Liver (tissue), 9 donors: Measurements from ENCODE around the gene PIP5KL1. TPM values are rescaled to one million over a fixed set of nuclear protein-coding genes. Genes with fewer than 3 reads are reported as not detected.

Source experiments
- DNase-seq: peaks from one replicate; pipeline ENCODE4 v3.0.0-alpha.2; 2017; ENCODE audit warnings: low spot score
- H3K27ac ChIP-seq, 2 donors: one replicate each; pipeline ENCODE4 v1.7.0; 2013; ENCODE audit warnings: inconsistent platforms in 2 of 2, low read length in 2 of 2, control low read depth in 1 of 2, low read depth in 1 of 2, mild to moderate bottlenecking in 1 of 2
- H3K27me3 ChIP-seq, 4 donors: one replicate each; pipeline versions ENCODE4 v1.6.1 to v1.7.0; 2013; ENCODE audit warnings: low read length in 3 of 4, inconsistent platforms in 1 of 4, mild to moderate bottlenecking in 1 of 4, moderate library complexity in 1 of 4; ENCODE audit not compliant: control insufficient read depth in 4 of 4, insufficient read depth in 4 of 4
- H3K36me3 ChIP-seq, 4 donors: one replicate each; pipeline versions ENCODE4 v1.6.1 to v1.7.0; 2013; ENCODE audit warnings: low read length in 3 of 4, mild to moderate bottlenecking in 3 of 4, low read depth in 1 of 4, moderate library complexity in 1 of 4; ENCODE audit not compliant: control insufficient read depth in 4 of 4, insufficient read depth in 3 of 4
- H3K4me1 ChIP-seq, 4 donors: one replicate each; pipeline versions ENCODE4 v1.6.1 to v1.7.0; 2013; ENCODE audit warnings: low read length in 3 of 4, mild to moderate bottlenecking in 3 of 4, moderate library complexity in 1 of 4; ENCODE audit not compliant: control insufficient read depth in 4 of 4, insufficient read depth in 4 of 4
- H3K4me3 ChIP-seq, 3 donors: one replicate each; pipeline versions ENCODE4 v1.6.1 to v1.7.0; 2013; ENCODE audit warnings: low read length in 3 of 3, control low read depth in 1 of 3, low read depth in 1 of 3, mild to moderate bottlenecking in 1 of 3
- H3K9ac ChIP-seq, 2 donors: one replicate each; pipeline ENCODE4 v1.7.0; 2013; ENCODE audit warnings: low read length in 2 of 2, mild to moderate bottlenecking in 2 of 2, moderate library complexity in 2 of 2, control low read depth in 1 of 2, low read depth in 1 of 2
- H3K9me3 ChIP-seq, 4 donors: one replicate each; pipeline versions ENCODE4 v1.6.1 to v1.7.0; 2013; ENCODE audit warnings: low read length in 3 of 4; ENCODE audit not compliant: control insufficient read depth in 4 of 4
- ATF3 ChIP-seq: IDR thresholded peaks from 2 replicates; pipeline ENCODE4 v1.6.1; 2016; ENCODE audit warnings: antibody characterized with exemption
- FOXA1 ChIP-seq: IDR thresholded peaks from 2 replicates; pipeline ENCODE4 v1.6.1; 2016; ENCODE audit warnings: antibody characterized with exemption
- FOXA2 ChIP-seq: IDR thresholded peaks from 2 replicates; pipeline ENCODE4 v1.6.1; 2016; ENCODE audit warnings: antibody characterized with exemption
- GABPA ChIP-seq, 2 donors: IDR thresholded peaks in 1 of 2; conservative IDR thresholded peaks in 1 of 2; 2 replicates each; pipeline ENCODE4 v1.6.1; 2016; ENCODE audit warnings: antibody characterized with exemption in 2 of 2, mild to moderate bottlenecking in 1 of 2, moderate library complexity in 1 of 2
- HNF4A ChIP-seq, 2 donors: conservative IDR thresholded peaks; 2 replicates each; pipeline ENCODE4 v1.6.1; 2016; ENCODE audit warnings: antibody characterized with exemption in 2 of 2, mild to moderate bottlenecking in 2 of 2
- HNF4G ChIP-seq: IDR thresholded peaks from 2 replicates; pipeline ENCODE4 v1.6.1; 2016; ENCODE audit warnings: antibody characterized with exemption
- NR2F2 ChIP-seq: IDR thresholded peaks from 2 replicates; pipeline ENCODE4 v1.6.1; 2016; ENCODE audit warnings: antibody characterized with exemption
- RAD21 ChIP-seq, 2 donors: IDR thresholded peaks; 2 replicates each; pipeline ENCODE4 v1.6.1; 2016; ENCODE audit warnings: antibody characterized with exemption in 2 of 2, mild to moderate bottlenecking in 2 of 2
- REST ChIP-seq: IDR thresholded peaks from 2 replicates; pipeline ENCODE4 v1.6.1; 2016; ENCODE audit warnings: antibody characterized with exemption, mild to moderate bottlenecking
- RXRA ChIP-seq, 2 donors: IDR thresholded peaks; 2 replicates each; pipeline ENCODE4 v1.6.1; 2017 to 2018; ENCODE audit warnings: antibody characterized with exemption in 2 of 2, mild to moderate bottlenecking in 1 of 2
- SP1 ChIP-seq: IDR thresholded peaks from 2 replicates; pipeline ENCODE4 v1.6.1; 2018; ENCODE audit warnings: antibody characterized with exemption, mild to moderate bottlenecking
- TAF1 ChIP-seq: conservative IDR thresholded peaks from 2 replicates; pipeline ENCODE4 v1.6.1; 2016; ENCODE audit warnings: antibody characterized with exemption, mild to moderate bottlenecking
- WGBS: extraction: QIAGEN DNeasy Blood & Tissue Kit; methylation state at CpG from one replicate; pipeline ENCODE4 v1.1.7; 2013; 5-methylcytosine and 5-hydroxymethylcytosine counted together
- polyA plus RNA-seq, 2 donors: library from polyadenylated mRNA; stranded (reverse) in 1 of 2; unstranded in 1 of 2; fragments of 200-250 nt in 1 of 2; fragments of >200 nt in 1 of 2; fragmentation: Nextera tagmentation in 1 of 2; extraction: Ambion mirVana in 1 of 2; gene quantifications; one replicate each; pipeline versions ENCODE4 v1.2.1 to v1.2.3, GENCODE V29; 2013 to 2015
- total RNA-seq, 2 donors: library from RNA; depleted of rRNA; stranded (reverse); fragments of >200 nt; gene quantifications; one replicate each; pipeline ENCODE4 v1.2.3, GENCODE V29; 2014
- TF ChIP-seq, protein P1 (sequence below): fragments of 150-350 bp; IDR thresholded peaks from 2 replicates; pipeline ENCODE4 v1.5.1; 2017; ENCODE audit warnings: improper control_type of control experiment, low read depth, low read length; ENCODE audit not compliant: missing input control
- donor health status: healthy.
- donor health status: healthy.
- donor health status: healthy.
- donor health status: healthy.
- donor health status: healthy.

PIP5KL1 gene
- total and polyA plus RNA-seq, 4 donors, result 0.06 to 1.5 (median 0.49) TPM

DNA sequence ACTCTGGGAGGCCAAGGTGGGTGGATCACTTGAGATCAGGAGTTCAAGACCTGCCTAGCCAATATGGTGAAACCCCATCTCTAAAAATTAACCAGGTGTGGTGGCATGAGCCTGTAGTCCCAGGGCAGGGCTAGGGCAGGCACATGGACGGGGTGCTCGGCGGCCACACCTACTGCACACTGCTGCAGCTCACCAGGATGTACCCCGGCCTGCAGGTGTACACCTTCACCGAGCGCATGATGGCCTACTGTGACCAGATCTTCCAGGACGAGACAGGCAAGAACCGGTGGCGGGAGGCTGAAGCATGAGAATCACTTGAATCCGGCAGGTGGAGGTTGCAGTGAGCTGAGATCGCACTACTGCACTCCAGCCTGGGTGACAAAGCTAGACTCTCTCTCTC, 16.9 kb downstream of the PIP5KL1 start:
- TF ChIP-seq ATF3 (no peak), RXRA (IDR thresholded peaks at IDR 0.05) (no peak), FOXA1 (no peak), TAF1 (no peak), GABPA (IDR thresholded peaks at IDR 0.05 in 1 of 2, conservative IDR thresholded peaks at IDR 0.05 in 1 of 2) (no peak), RAD21 (IDR thresholded peaks at IDR 0.05) (no peak), FOXA2 (no peak), SP1 (no peak), HNF4G (no peak)
- TF ChIP-seq, protein P1, sequence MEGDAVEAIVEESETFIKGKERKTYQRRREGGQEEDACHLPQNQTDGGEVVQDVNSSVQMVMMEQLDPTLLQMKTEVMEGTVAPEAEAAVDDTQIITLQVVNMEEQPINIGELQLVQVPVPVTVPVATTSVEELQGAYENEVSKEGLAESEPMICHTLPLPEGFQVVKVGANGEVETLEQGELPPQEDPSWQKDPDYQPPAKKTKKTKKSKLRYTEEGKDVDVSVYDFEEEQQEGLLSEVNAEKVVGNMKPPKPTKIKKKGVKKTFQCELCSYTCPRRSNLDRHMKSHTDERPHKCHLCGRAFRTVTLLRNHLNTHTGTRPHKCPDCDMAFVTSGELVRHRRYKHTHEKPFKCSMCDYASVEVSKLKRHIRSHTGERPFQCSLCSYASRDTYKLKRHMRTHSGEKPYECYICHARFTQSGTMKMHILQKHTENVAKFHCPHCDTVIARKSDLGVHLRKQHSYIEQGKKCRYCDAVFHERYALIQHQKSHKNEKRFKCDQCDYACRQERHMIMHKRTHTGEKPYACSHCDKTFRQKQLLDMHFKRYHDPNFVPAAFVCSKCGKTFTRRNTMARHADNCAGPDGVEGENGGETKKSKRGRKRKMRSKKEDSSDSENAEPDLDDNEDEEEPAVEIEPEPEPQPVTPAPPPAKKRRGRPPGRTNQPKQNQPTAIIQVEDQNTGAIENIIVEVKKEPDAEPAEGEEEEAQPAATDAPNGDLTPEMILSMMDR, result no peak
- WGBS, result 92% methylated on average over 11 of the region's 11 CpGs
- no peak for DNase-seq
- Histone ChIP-seq H3K4me3 (no peak overlapping the region), H3K36me3 (peaks cover 0 to 1% (median 0%) of the 10 kb centered on the region in 4 donors), H3K9ac (no peak overlapping the region), H3K9me3 (no peaks in the 10 kb centered on the region), H3K27ac (no peak overlapping the region), H3K4me1 (peaks cover 7 to 28% (median 15%) of the 10 kb centered on the region in 4 donors), H3K27me3 (no peaks in the 10 kb centered on the region)

- no peaks in the 10 kb centered on the region for H3K27me3 ChIP-seq
- H3K36me3 ChIP-seq, result peaks cover 0 to 1% (median 0%) of the 10 kb centered on the region in 4 donors
- no peak overlapping the region for H3K4me3 ChIP-seq
- H3K9me3 ChIP-seq, result no peaks in the 10 kb centered on the region
- WGBS, result 53% methylated on average over 5 of the region's 5 CpGs
- H3K27ac ChIP-seq, result no peak overlapping the region
- no peak for DNase-seq
- H3K4me1 ChIP-seq, result peaks cover 6 to 28% (median 14%) of the 10 kb centered on the region in 4 donors
- no peak for TF ChIP-seq REST
- TF ChIP-seq FOXA1, result no peak
- no peak for TF ChIP-seq TAF1
- TF ChIP-seq ATF3, result no peak
- no peak for TF ChIP-seq NR2F2
- TF ChIP-seq HNF4G, result no peak
- no peak for TF ChIP-seq HNF4A (conservative IDR thresholded peaks at IDR 0.05)
- peak in 1 of 2 donors; percentile 26 for TF ChIP-seq RXRA (IDR thresholded peaks at IDR 0.05)
- H3K9ac ChIP-seq, result no peak overlapping the region
Measured at GRCh38 chr9:127912882-127913281, 17.7 kb downstream of the PIP5KL1 start.
